Lower leg skin (tissue), 4 donors: Measurements from ENCODE around the gene GLYATL2. TPM values are rescaled to one million over a fixed set of nuclear protein-coding genes. Genes with fewer than 3 reads are reported as not detected.

Experiments
- DNase-seq, 2 donors: peaks; one replicate each; pipeline ENCODE4 v3.0.0-alpha.2; 2019; ENCODE audit warnings: low spot score in 2 of 2
- H3K4me3 ChIP-seq: fragments of 200-600 bp; sonication (generic); 2 replicates; pipeline ENCODE4 v1.5.1; 2017; ENCODE audit warnings: mild to moderate bottlenecking, low read depth; ENCODE audit not compliant: poor library complexity, severe bottlenecking
- POLR2A ChIP-seq, 2 donors: fragments of 450-650 bp; IDR thresholded peaks; one replicate each; pipeline ENCODE4 v1.6.1; 2016 to 2017; ENCODE audit warnings: antibody characterized with exemption in 2 of 2, mild to moderate bottlenecking in 1 of 2, moderate library complexity in 1 of 2
- WGBS, 2 donors: methylation state at CpG; one replicate each; pipeline ENCODE4 v1.1.5; 2018; 5-methylcytosine and 5-hydroxymethylcytosine counted together
- intact Hi-C: fragments of 100-400 bp; cut with DNase I; formaldehyde crosslinking; loops from one replicate; pipeline ENCODE4 v1.15.0; 2023; ENCODE audit warnings: low total_unique reads
- total RNA-seq, 4 donors: library from RNA; depleted of rRNA; stranded (reverse); fragments of >200 nt; gene quantifications; one replicate each; pipeline ENCODE4 v1.1.0, GENCODE V29; 2016
- TF ChIP-seq, protein P1 (sequence below), 3 donors: fragments of 450-650 bp; IDR thresholded peaks; one replicate each; pipeline ENCODE4 v1.5.1; 2016; ENCODE audit warnings: antibody characterized with exemption in 3 of 3, mild to moderate bottlenecking in 3 of 3, moderate library complexity in 2 of 3

The GLYATL2 gene, protein sequence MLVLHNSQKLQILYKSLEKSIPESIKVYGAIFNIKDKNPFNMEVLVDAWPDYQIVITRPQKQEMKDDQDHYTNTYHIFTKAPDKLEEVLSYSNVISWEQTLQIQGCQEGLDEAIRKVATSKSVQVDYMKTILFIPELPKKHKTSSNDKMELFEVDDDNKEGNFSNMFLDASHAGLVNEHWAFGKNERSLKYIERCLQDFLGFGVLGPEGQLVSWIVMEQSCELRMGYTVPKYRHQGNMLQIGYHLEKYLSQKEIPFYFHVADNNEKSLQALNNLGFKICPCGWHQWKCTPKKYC
- 1 to 10 TPM in 2 of 4 donors, under 1 TPM in 1, not detected in 1; 0.61 to 2.3 (median 1.9) TPM for total RNA-seq

DNA sequence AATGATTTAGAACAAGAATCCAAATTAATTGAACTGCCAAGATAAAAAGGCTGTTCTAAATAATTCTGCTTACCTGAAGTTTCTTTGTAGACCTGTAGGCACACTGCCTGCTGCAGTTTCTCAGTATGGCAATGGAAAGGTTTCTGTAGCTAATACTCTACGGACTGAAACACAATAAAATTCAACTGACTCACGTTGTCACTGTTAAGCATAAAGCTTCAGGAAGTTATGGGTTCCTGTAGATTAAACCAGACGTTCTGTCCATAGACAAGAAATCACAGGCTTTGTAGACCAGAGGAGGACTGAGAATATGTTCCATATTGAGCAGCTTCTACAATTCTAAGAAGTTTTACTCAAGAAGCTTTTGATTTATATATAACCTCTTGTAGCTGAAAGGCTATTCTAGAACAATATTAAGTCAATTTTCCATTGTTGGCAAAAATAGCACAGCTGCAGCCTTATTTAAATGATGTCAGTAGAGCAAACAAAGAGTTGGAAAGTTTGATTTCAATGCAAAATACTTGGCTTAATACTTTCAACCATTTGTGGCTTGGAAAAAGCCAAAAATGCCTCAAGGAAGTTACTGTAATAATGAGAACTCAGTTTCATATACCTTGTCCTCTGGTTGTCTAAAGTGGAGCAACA, at the start of gene GLYATL2:
Gene GLYATL2, minus strand, starts transcription at position 344 of the 645 bp plus-strand sequence. CDS start 5,092 bp downstream, outside the sequence.
- intact Hi-C loops: no loop called here
- no peak for TF ChIP-seq POLR2A (IDR thresholded peaks at IDR 0.05)
- TF ChIP-seq, protein P1, sequence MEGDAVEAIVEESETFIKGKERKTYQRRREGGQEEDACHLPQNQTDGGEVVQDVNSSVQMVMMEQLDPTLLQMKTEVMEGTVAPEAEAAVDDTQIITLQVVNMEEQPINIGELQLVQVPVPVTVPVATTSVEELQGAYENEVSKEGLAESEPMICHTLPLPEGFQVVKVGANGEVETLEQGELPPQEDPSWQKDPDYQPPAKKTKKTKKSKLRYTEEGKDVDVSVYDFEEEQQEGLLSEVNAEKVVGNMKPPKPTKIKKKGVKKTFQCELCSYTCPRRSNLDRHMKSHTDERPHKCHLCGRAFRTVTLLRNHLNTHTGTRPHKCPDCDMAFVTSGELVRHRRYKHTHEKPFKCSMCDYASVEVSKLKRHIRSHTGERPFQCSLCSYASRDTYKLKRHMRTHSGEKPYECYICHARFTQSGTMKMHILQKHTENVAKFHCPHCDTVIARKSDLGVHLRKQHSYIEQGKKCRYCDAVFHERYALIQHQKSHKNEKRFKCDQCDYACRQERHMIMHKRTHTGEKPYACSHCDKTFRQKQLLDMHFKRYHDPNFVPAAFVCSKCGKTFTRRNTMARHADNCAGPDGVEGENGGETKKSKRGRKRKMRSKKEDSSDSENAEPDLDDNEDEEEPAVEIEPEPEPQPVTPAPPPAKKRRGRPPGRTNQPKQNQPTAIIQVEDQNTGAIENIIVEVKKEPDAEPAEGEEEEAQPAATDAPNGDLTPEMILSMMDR (IDR thresholded peaks at IDR 0.05): no peak
- DNase-seq: no peak
- H3K4me3 ChIP-seq: no peak within 1 kb of the TSS
- WGBS, 2 donors: 32 to 33% methylated on average over 3 of the region's 3 CpGs

- DNase-seq: no peak
- intact Hi-C loops: no loop called here
- WGBS, 2 donors: 87 to 90% methylated on average over 2 of the region's 2 CpGs
- H3K4me3 ChIP-seq: no peak overlapping the region
- no peak for TF ChIP-seq POLR2A (IDR thresholded peaks at IDR 0.05)
- TF ChIP-seq, protein P1 (IDR thresholded peaks at IDR 0.05): no peak
Measured at GRCh38 chr11:58893899-58894298, 49.4 kb upstream of the GLYATL2 start.

GRCh38 chr11:58888579-58888978, 44.1 kb upstream of the GLYATL2 start:
- no peak for TF ChIP-seq POLR2A (IDR thresholded peaks at IDR 0.05)
- TF ChIP-seq, protein P1 (IDR thresholded peaks at IDR 0.05): no peak
- intact Hi-C loops: no loop called here

DNA sequence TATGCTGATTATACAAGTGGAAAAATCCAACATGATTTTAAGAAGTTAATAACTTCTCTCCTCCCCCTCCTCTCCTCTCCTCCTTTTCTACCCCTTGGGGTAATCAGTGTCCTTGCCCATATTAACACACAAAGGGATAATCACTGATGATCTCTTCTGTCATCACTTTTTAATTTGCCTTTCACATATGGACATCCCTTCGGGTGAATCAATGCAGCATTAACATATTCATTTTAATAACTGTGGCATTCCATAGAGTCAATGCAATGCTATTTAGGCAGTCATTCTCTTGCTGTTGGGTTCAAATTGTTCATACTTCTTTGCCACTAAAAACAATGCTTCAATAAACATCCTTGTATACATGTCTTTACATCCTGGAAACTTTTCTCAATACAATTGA, 42.9 kb upstream of the GLYATL2 start:
- intact Hi-C loops: no loop called here
- no peak for DNase-seq
- H3K4me3 ChIP-seq: no peak overlapping the region
- 72 to 78% methylated on average over 1 of the region's 1 CpG for WGBS, 2 donors
- TF ChIP-seq, protein P1 (IDR thresholded peaks at IDR 0.05): no peak
- TF ChIP-seq POLR2A (IDR thresholded peaks at IDR 0.05): no peak

More at GRCh38 chr11:58888579-58888978, 44.1 kb upstream of the GLYATL2 start:
- no peak overlapping the region for H3K4me3 ChIP-seq
- DNase-seq: no peak

- no peak overlapping the region for H3K4me3 ChIP-seq
- WGBS, 2 donors: 80% methylated on average over 1 of the region's 1 CpG
- intact Hi-C loops: no loop called here
- TF ChIP-seq, protein P1 (IDR thresholded peaks at IDR 0.05): no peak
- no peak for TF ChIP-seq POLR2A (IDR thresholded peaks at IDR 0.05)
- no peak for DNase-seq
Measured at GRCh38 chr11:58880625-58881024, 36.1 kb upstream of the GLYATL2 start.
